Pons (tissue), 1 donor: Measurements from ENCODE around the gene LONP2.
"Not testable (repeated sequence)": the region's sequence is repeated elsewhere in the genome, so short reads cannot be mapped to it uniquely, and the experiment has no call there.

Source experiments
- DNase-seq: peaks from one replicate; pipeline ENCODE4 v3.0.0-alpha.2; 2016; ENCODE audit warnings: low spot score

The LONP2 gene

GRCh38 chr16:48335961-48336360 is 91.9 kb downstream of the LONP2 start:
- DNase-seq = no peak

DNA sequence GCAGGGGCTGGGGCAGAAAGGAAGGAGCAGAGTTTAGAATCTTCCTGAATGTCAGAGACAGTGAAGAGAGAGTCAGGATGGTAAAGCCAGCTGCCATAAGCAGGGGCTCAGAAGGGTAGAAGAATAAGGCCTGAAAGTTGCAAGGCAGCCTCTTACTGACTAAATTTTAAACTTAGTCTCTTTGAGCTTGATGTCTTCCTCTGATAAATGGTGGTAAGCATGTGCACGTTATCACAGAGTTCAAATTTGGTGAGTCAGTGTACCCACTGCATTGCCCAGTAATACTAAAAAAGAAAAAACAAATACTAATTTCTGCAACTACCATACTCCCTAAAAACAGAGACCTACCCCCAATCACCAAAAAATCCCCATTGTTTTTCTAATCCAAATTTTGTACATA is 96.0 kb downstream of the LONP2 start:
- no peak for DNase-seq

GRCh38 chr16:48342591-48342990 is 98.5 kb downstream of the LONP2 start:
- no peak for DNase-seq

DNA sequence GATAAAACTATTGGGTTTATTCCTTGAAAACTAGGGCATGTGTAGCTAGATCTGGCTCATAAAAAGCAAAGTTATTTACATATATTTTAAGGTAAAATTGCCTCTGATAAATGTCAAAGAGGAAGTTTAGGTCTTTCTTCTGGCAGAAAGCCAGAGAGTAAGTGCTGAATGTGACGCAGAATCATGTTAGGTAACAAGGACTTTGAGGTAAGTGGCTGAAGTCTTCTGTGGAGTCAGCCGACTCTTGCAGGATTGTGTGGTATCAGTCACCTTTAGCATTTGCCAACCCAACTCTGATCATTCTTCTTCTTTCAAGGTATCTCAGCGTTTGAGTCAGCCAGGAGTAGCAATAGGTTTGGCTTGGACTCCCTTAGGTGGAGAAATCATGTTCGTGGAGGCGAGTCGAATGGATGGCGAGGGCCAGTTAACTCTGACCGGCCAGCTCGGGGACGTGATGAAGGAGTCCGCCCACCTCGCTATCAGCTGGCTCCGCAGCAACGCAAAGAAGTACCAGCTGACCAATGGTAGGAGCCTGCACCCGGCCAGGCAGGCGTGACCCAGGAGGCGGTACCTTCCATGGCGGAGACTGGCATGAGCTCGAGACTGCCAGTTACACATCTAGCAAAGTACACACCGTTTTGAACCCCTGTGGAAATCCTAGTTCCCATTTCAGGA is 103.2 kb downstream of the LONP2 start:
- DNase-seq = peak; percentile 28

DNA sequence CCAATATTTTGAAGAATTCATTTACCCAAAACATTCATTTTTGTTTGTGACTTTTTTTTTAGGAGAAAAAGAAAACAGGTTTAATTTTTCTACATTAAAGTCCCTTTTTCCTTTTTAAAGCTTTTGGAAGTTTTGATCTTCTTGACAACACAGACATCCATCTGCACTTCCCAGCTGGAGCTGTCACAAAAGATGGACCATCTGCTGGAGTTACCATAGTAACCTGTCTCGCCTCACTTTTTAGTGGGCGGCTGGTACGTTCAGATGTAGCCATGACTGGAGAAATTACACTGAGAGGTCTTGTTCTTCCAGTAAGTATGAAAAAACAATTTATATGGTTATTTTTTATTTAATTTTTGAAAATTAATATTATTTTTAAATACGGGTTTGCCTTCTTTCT is 103.9 kb downstream of the LONP2 start:
- peak; percentile 45 for DNase-seq

GRCh38 chr16:48350736-48351135 is 106.6 kb downstream of the LONP2 start:
- no peak for DNase-seq

GRCh38 chr16:48352648-48353390 is 108.7 kb downstream of the LONP2 start:
- no peak for DNase-seq

DNA sequence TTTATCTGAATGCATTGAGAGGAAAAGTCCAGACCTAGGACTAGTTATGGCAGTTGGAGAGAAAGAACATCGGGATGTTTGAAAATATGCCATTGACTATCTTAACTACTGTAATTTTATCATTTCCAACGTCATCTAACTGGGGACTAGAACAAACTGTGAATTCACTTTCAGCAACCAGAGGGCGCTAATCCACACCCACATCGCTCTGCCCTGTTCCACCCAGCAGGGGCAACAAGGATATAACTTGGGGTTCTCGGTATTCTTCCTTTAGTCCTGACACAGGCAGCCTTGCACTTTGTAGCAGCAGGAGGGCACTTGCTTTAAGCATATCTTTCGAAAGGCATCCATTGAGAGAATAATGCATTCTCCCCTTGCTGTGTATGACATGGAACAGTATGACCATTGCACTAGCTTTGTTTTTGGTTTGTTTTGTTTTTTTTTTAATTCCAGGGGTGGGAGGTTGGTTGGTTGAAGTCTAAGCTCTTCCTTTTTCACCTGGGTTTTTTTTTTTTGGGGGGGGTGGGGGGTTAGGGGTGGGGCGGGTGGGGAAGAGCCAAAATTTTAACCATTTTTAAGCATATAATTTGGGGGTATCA is 109.6 kb downstream of the LONP2 start:
- DNase-seq = peak; percentile 77

DNA sequence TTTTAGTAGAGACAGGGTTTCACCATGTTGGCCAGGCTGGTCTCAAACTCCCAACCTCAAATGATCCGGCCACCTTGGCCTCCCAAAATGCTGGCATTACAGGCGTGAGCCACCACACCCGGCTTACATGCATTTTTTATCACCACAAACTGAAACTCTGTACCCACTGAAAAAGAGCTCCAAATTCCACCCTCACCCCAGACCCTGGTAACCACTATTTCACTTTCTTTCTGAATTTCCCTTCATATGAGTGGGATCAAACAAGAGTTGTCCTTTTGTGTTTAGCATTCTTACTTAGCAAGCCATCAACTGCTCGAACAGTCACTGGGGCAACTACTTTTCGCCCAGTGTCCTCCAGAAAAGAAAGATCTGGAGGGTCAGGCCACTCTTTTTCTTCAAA is 110.3 kb downstream of the LONP2 start:
- DNase-seq = not testable (repeated sequence)

- no peak for DNase-seq
These were observed 111.1 kb downstream of the LONP2 start for GRCh38 chr16:48354877-48355855.

GRCh38 chr16:48356633-48357376 is 112.7 kb downstream of the LONP2 start:
- no peak for DNase-seq

GRCh38 chr16:48358419-48358818 is 114.3 kb downstream of the LONP2 start:
- no peak for DNase-seq

GRCh38 chr16:48359983-48360382 is 115.9 kb downstream of the LONP2 start:
- no peak for DNase-seq

DNA sequence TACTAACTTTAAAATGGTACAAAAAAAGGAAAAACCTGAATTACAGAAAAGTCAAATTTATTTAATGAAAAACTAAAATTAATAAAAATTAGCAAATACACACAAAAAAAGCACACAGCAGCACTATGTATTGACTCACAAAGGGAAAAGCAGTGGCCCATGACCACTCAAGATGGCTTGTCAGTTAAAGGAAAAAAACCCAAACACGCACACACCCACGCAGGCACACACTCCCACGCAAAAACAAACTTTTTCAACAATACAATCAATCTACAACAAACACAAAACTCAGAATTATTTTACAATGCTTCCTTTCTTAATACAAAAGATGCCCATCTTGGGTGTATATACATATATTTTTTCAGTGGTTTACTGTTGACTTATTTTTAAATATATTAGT is 116.9 kb downstream of the LONP2 start:
- no peak for DNase-seq

DNA sequence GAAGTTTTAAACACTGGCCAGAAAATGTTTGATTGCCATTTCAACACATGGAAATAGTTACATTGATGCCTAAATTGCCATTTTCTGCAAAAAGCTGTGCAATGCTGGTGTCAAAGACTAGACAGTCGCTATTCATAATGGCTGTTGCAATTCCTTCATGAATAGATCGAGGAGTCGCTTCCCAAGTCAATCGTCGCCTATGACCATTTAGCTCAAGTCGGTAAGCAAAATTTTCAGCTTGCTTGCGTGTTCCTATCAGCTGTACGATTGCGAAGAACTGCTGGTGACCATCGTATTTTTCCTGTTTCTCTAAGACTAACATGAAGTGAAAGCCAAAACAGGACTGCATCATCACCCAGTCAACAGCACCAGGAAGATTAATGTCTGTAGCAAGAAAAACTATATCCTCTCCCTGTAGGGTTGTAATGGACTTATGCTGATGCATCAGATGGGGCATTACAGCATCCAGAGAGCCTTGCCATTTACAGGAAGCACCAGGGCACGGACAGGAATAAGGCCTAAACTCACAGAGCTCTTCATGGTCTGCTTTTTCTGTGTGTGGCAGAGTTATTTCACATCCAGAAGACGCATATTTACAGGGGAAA is 117.5 kb downstream of the LONP2 start:
- DNase-seq = no peak

DNA sequence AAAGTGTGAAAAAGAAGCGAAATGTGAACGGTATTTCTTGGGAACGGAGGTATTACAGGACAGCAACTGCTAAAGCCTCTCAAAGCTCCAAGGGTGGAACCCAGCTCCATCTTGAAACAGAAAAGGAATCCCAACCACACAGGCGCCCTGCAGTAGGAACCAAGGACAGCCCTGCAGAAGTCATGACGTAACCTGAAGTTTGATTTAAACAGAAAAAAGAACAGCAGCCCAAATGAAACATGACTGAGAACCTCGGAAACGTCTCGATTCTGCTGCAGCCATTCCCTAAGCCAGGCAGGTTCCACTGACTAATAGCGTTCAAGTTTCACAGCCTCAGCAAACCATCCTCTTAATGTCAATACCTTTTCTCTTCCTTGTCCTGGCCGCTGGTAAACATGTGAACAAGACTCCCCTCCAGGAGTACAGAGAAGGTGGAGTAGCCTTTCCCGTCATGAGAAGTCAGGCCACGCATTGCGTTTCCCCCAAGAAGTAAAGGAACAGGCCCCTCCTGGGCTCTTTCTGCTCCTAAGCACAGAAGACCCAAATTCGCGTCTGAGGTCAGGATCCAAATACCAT is 121.0 kb downstream of the LONP2 start:
- DNase-seq = no peak

- DNase-seq = peak; percentile 78
These were observed 121.6 kb downstream of the LONP2 start for GRCh38 chr16:48365601-48366164.

GRCh38 chr16:48366165-48367093 is 122.3 kb downstream of the LONP2 start:
- DNase-seq = peak; percentile 42

DNA sequence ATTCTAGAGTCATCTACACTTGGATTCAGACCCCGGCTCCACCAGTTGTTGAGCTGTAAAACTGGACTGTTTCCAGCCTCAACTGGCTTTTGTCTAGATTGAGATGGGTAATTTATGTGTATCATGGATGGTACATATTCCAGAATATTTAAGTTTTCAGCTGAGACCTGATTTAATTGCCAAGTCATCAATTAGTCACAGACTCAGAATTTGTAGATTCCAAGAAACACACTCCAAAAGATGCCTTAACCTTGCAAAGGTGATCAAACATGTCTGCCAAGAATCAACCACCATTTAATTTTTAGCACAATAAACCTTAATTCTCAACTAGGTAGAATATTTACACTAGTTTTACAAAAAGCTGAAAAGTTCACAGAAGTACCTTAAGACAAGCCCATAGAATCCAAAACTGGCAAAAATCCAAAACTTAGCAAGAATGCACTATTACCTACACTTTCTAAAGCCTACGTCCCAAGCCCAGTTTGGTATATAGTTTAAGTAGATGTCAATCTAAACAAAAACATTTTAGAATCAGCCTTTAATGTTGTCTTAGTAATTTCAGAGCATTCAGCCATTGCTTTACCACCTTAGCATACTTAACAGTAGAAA is 123.4 kb downstream of the LONP2 start:
- DNase-seq = no peak
